Naive thymus-derived CD4-positive, alpha-beta T cell (primary cell): Measurements from ENCODE around the gene SUSD2. TPM values are rescaled to one million over a fixed set of nuclear protein-coding genes. Genes with fewer than 3 reads are reported as not detected.
A peak's percentile ranks its signal among the peaks of the same experiment; 100 is the strongest.

Experiments used
- ATAC-seq: fragments of 150-1000 bp; cut with Tn5 transposase; 2 replicates; pipeline ENCODE4 v1.10.0; 2021; ENCODE audit warnings: mild to moderate bottlenecking, moderate library complexity
- CTCF ChIA-PET: fragments of 350-600 bp; sonication (Branson Sonifier 250); formaldehyde crosslinking; loops from one replicate; lab custom pipeline; 2021; ENCODE audit warnings: antibody characterized with exemption; lab: Charles Lee
- POLR2A ChIA-PET: fragments of 350-600 bp; sonication (Branson Sonifier 250); formaldehyde crosslinking; loops from one replicate; lab custom pipeline; 2021; ENCODE audit warnings: antibody characterized with exemption, inconsistent platforms; lab: Charles Lee
- DNase-seq, 9 donors: peaks; one replicate each; pipeline versions ENCODE4 v3.0.0 to v3.0.0-alpha.2; 2020 to 2022; ENCODE audit warnings: mixed read lengths in 1 of 9
- H3K27ac ChIP-seq: one replicate; pipeline ENCODE4 v1.7.0; 2013; ENCODE audit warnings: mild to moderate bottlenecking, low read depth, low read length, moderate library complexity
- H3K27me3 ChIP-seq, 2 donors: one replicate each; pipeline ENCODE4 v1.7.0; 2013; ENCODE audit warnings: low read length in 2 of 2, mild to moderate bottlenecking in 2 of 2, moderate library complexity in 2 of 2; ENCODE audit not compliant: control insufficient read depth in 2 of 2, insufficient read depth in 2 of 2
- H3K36me3 ChIP-seq, 3 experiments: 1 replicate in 2 of 3; 2 replicates in 1 of 3; pipeline ENCODE4 v1.7.0; 2013; ENCODE audit warnings: low read length in 3 of 3, mild to moderate bottlenecking in 3 of 3, moderate library complexity in 1 of 3; ENCODE audit not compliant: insufficient read depth in 3 of 3, control insufficient read depth in 2 of 3
- H3K4me1 ChIP-seq, 2 donors: one replicate each; pipeline ENCODE4 v1.7.0; 2013; ENCODE audit warnings: low read length in 2 of 2, mild to moderate bottlenecking in 2 of 2, moderate library complexity in 1 of 2; ENCODE audit not compliant: control insufficient read depth in 2 of 2, insufficient read depth in 2 of 2
- H3K4me3 ChIP-seq: 2 replicates; pipeline ENCODE4 v1.7.0; 2013; ENCODE audit warnings: mild to moderate bottlenecking, low read length
- H3K9me3 ChIP-seq, 3 experiments: 1 replicate in 2 of 3; 2 replicates in 1 of 3; pipeline ENCODE4 v1.7.0; 2013; ENCODE audit warnings: low read length in 3 of 3; ENCODE audit not compliant: control insufficient read depth in 2 of 3
- H3K27ac Mint-ChIP-seq, 9 donors: one replicate each; pipeline ENCODE4 v1.8.0; 2020 to 2022; ENCODE audit warnings: mixed read lengths in 9 of 9, mild to moderate bottlenecking in 8 of 9, moderate library complexity in 5 of 9, inconsistent platforms in 2 of 9
- H3K27me3 Mint-ChIP-seq, 5 donors: one replicate each; pipeline ENCODE4 v1.8.0; 2021 to 2022; ENCODE audit warnings: mixed read lengths in 5 of 5, mild to moderate bottlenecking in 1 of 5
- H3K36me3 Mint-ChIP-seq, 5 donors: one replicate each; pipeline ENCODE4 v1.8.0; 2020 to 2022; ENCODE audit warnings: mixed read lengths in 5 of 5, mild to moderate bottlenecking in 3 of 5, inconsistent platforms in 1 of 5
- H3K4me1 Mint-ChIP-seq, 7 donors: one replicate each; pipeline ENCODE4 v1.8.0; 2020 to 2022; ENCODE audit warnings: mixed read lengths in 7 of 7, mild to moderate bottlenecking in 3 of 7, inconsistent platforms in 1 of 7
- H3K4me3 Mint-ChIP-seq, 10 donors: one replicate each; pipeline ENCODE4 v1.8.0; 2020 to 2022; ENCODE audit warnings: mild to moderate bottlenecking in 10 of 10, mixed read lengths in 10 of 10, moderate library complexity in 6 of 10, inconsistent platforms in 2 of 10
- H3K9me3 Mint-ChIP-seq, 11 donors: one replicate each; pipeline ENCODE4 v1.8.0; 2020 to 2022; ENCODE audit warnings: mixed read lengths in 11 of 11, mild to moderate bottlenecking in 4 of 11, inconsistent platforms in 1 of 11, moderate library complexity in 1 of 11
- intact Hi-C, 2 donors: fragments of 100-400 bp; cut with micrococcal nuclease; formaldehyde crosslinking; loops; one replicate each; pipeline ENCODE4 v1.15.1; 2023
- polyA plus RNA-seq, 2 donors: library from polyadenylated mRNA; unstranded; fragments of 300-500 nt; fragmentation: Illumina TruSeq; gene quantifications; one replicate each; pipeline ENCODE4 v1.2.3, GENCODE V29; 2021
- total RNA-seq, 6 experiments: library from RNA in 5 of 6; stranded (reverse) in 5 of 6; gene quantifications; 1 replicate in 5 of 6; 2 replicates in 1 of 6; pipeline ENCODE4 v1.2.3 and lab custom pipeline; 2021 to 2026

SUSD2 gene
- total and polyA plus RNA-seq, 7 experiments from 2014 or later: 0.40 to 2.3 (median 1.4) TPM; not detected in 1

DNA sequence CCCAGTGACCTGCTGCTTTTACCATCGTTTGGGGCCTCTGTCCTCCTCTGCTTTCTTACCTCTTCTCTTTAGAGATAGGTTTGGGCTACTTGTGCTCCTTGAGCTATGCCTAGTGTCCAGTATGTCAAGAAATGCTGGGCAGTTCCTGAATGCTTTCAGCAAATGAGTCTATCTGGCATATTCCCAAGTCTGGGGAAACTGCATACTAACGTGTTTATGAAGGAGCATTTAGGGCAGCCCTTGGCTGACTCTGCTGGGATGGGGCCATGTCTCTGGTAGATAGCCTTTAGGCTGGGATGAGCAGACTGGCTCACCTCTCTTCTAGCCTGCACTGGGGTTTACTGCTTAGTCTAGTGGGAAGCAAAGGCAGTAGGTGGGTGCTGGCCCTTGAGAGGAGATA is 43.7 kb upstream of the SUSD2 start:
- peaks cover 27 to 49% of the 10 kb centered on the region in 2 donors for H3K4me1 ChIP-seq

GRCh38 chr22:24138649-24139420 is 42.5 kb upstream of the SUSD2 start:
- Histone ChIP-seq H3K27me3 (no peaks in the 10 kb centered on the region), H3K4me1 (peaks cover 22 to 44% of the 10 kb centered on the region in 2 donors), H3K4me3 (no peak overlapping the region), H3K36me3 (peaks cover 0 to 35% (median 0%) of the 10 kb centered on the region in 3 experiments), H3K27ac (no peak overlapping the region), H3K9me3 (no peaks in the 10 kb centered on the region)
- peak overlapping the region in 5 of 9 donors; percentile 18 to 50 (median 38) for H3K27ac Mint-ChIP-seq
- peak overlapping the region in 1 of 10 donors; percentile 22 for H3K4me3 Mint-ChIP-seq
- peaks cover 33 to 73% (median 63%) of the 10 kb centered on the region in 7 donors for H3K4me1 Mint-ChIP-seq
- ChIA-PET POLR2A (interaction anchor here (1.0 to 19.7 kb wide), 2 partner anchors 13 to 20 kb away, joined by 3 to 296 read pairs; no protein-coding TSS in a partner anchor), CTCF (interaction anchor here (0.6 to 8.4 kb wide), 3 partner anchors 16 to 32 kb away, joined by 3 to 53 read pairs (median 4); no protein-coding TSS in a partner anchor)
- DNase-seq: no peak
- H3K9me3 Mint-ChIP-seq: no peaks in the 10 kb centered on the region
- no peaks in the 10 kb centered on the region for H3K27me3 Mint-ChIP-seq
- intact Hi-C loops: loop anchor here in 1 of 2 donors (10.0 kb wide), 1 partner anchor 154 kb away; the partner anchor contains the start of gene GSTT2
- ATAC-seq: no peak
- peaks cover 0 to 27% (median 18%) of the 10 kb centered on the region in 5 donors for H3K36me3 Mint-ChIP-seq

More for the DNA sequence above, 43.7 kb upstream of the SUSD2 start:
- Histone ChIP-seq H3K4me3 (no peak overlapping the region), H3K36me3 (peaks cover 0 to 35% (median 0%) of the 10 kb centered on the region in 3 experiments), H3K27ac (no peak overlapping the region), H3K27me3 (no peaks in the 10 kb centered on the region), H3K9me3 (no peaks in the 10 kb centered on the region)
- no peaks in the 10 kb centered on the region for H3K27me3 Mint-ChIP-seq
- ChIA-PET POLR2A (interaction anchor here (19.7 kb wide), 1 partner anchor 22 kb away, joined by 296 read pairs; no protein-coding TSS in a partner anchor), CTCF (interaction anchor here (1.4 kb wide), 1 partner anchor 37 kb away, joined by 3 read pairs; no protein-coding TSS in a partner anchor)
- peak overlapping the region in 6 of 9 donors; percentile 7 to 45 (median 24) for H3K27ac Mint-ChIP-seq
- intact Hi-C loops: loop anchor here in 1 of 2 donors (10.0 kb wide), 1 partner anchor 153 kb away; the partner anchor contains the start of gene GSTT2
- peaks cover 0 to 27% (median 17%) of the 10 kb centered on the region in 5 donors for H3K36me3 Mint-ChIP-seq
- no peak for DNase-seq
- H3K4me3 Mint-ChIP-seq: no peak overlapping the region
- H3K4me1 Mint-ChIP-seq: peaks cover 31 to 72% (median 60%) of the 10 kb centered on the region in 7 donors
- no peaks in the 10 kb centered on the region for H3K9me3 Mint-ChIP-seq
- no peak for ATAC-seq

GRCh38 chr22:24140357-24140756 is 40.9 kb upstream of the SUSD2 start:
- Histone ChIP-seq H3K27me3 (no peaks in the 10 kb centered on the region), H3K9me3 (no peaks in the 10 kb centered on the region), H3K4me3 (no peak overlapping the region), H3K36me3 (peaks cover 0 to 29% (median 0%) of the 10 kb centered on the region in 3 experiments), H3K27ac (peak overlapping the region; percentile 3), H3K4me1 (peaks cover 26 to 48% of the 10 kb centered on the region in 2 donors)
- CTCF ChIA-PET: interaction anchor here (1.4 to 8.4 kb wide), 2 partner anchors 15 to 34 kb away, joined by 5 to 53 read pairs; no protein-coding TSS in a partner anchor
- DNase-seq (no peak), ATAC-seq (peak; percentile 62)
- Mint-ChIP-seq H3K9me3 (no peaks in the 10 kb centered on the region), H3K36me3 (peaks cover 0 to 23% (median 19%) of the 10 kb centered on the region in 5 donors), H3K4me3 (peak overlapping the region in 1 of 10 donors; percentile 40), H3K27ac (peak overlapping the region in 7 of 9 donors; percentile 14 to 82 (median 71)), H3K4me1 (peaks cover 39 to 78% (median 70%) of the 10 kb centered on the region in 7 donors), H3K27me3 (no peaks in the 10 kb centered on the region)
- intact Hi-C loops: loop anchor here in 1 of 2 donors (2.0 kb wide), 1 partner anchor 16 kb away; no protein-coding TSS in a partner anchor
- POLR2A ChIA-PET: interaction anchor here (1.2 to 19.7 kb wide), 3 partner anchors 10 to 33 kb away, joined by 3 to 296 read pairs (median 6); no protein-coding TSS in a partner anchor

DNA sequence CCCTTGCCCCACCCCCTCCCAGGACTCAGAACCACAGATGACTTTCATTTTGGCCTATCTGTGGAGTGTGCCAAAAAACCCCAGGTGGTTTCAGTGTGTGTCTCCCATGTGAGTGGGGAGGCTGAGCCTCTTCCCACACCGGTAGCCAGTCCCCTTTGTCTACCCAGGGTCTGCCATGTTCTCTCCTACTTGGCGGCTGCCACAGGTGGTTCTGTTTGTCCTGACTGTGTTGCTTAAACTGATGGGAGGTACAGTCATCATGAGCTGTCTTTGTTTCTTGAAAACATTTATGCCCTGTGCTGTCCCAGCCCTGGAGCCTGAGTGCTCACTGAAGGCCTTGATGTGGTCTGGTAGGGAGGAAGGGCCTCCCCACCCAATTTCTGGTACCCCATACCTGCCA is 39.7 kb upstream of the SUSD2 start:
- no peaks in the 10 kb centered on the region for H3K27me3 Mint-ChIP-seq
- ATAC-seq: peak; percentile 51
- intact Hi-C loops: loop anchor here in 1 of 2 donors (2.0 kb wide), 1 partner anchor 15 kb away; no protein-coding TSS in a partner anchor
- H3K4me1 Mint-ChIP-seq: peaks cover 46 to 83% (median 73%) of the 10 kb centered on the region in 7 donors
- Histone ChIP-seq H3K27me3 (no peaks in the 10 kb centered on the region), H3K4me1 (peaks cover 36 to 60% of the 10 kb centered on the region in 2 donors), H3K27ac (peak overlapping the region; percentile 34), H3K9me3 (no peaks in the 10 kb centered on the region), H3K36me3 (peaks cover 0 to 23% (median 0%) of the 10 kb centered on the region in 3 experiments), H3K4me3 (no peak overlapping the region)
- no peak for DNase-seq
- ChIA-PET POLR2A (interaction anchor here (1.2 to 19.7 kb wide), 3 partner anchors 9 to 32 kb away, joined by 3 to 296 read pairs (median 6); no protein-coding TSS in a partner anchor), CTCF (interaction anchor here (1.4 to 8.4 kb wide), 3 partner anchors 8 to 32 kb away, joined by 5 to 53 read pairs (median 7); no protein-coding TSS in a partner anchor)
- H3K27ac Mint-ChIP-seq: peak overlapping the region; percentile 68 to 91 (median 78)
- peaks cover 0 to 17% (median 15%) of the 10 kb centered on the region in 5 donors for H3K36me3 Mint-ChIP-seq
- peak overlapping the region; percentile 35 to 71 (median 58) for H3K4me3 Mint-ChIP-seq
- H3K9me3 Mint-ChIP-seq: no peaks in the 10 kb centered on the region

- no peak for ATAC-seq
- H3K36me3 ChIP-seq: peaks cover 0 to 18% (median 0%) of the 10 kb centered on the region in 3 experiments
- H3K4me1 Mint-ChIP-seq: peaks cover 47 to 90% (median 76%) of the 10 kb centered on the region in 7 donors
- ChIA-PET POLR2A (interaction anchor here (19.7 kb wide), 1 partner anchor 17 kb away, joined by 296 read pairs; no protein-coding TSS in a partner anchor), CTCF (interaction anchor here (0.5 to 8.4 kb wide), 3 partner anchors 9 to 13 kb away, joined by 4 to 53 read pairs (median 7); no protein-coding TSS in a partner anchor)
- H3K9me3 ChIP-seq: no peaks in the 10 kb centered on the region
- peak overlapping the region in 7 of 10 donors; percentile 44 to 71 (median 65) for H3K4me3 Mint-ChIP-seq
- no peak overlapping the region for H3K4me3 ChIP-seq
- peaks cover 36 to 65% of the 10 kb centered on the region in 2 donors for H3K4me1 ChIP-seq
- H3K27ac Mint-ChIP-seq: peak overlapping the region; percentile 10 to 91 (median 69)
- no peaks in the 10 kb centered on the region for H3K27me3 ChIP-seq
- intact Hi-C loops: no loop called here
- DNase-seq: no peak
- no peaks in the 10 kb centered on the region for H3K9me3 Mint-ChIP-seq
- H3K36me3 Mint-ChIP-seq: peaks cover 0 to 14% (median 12%) of the 10 kb centered on the region in 5 donors
- no peak overlapping the region for H3K27ac ChIP-seq
- H3K27me3 Mint-ChIP-seq: no peaks in the 10 kb centered on the region
These were observed 39.0 kb upstream of the SUSD2 start for GRCh38 chr22:24142241-24142640.
